NT2/D1 (cell line): Measurements from ENCODE around the gene RELN.
"Not testable (repeated sequence)": the region's sequence is repeated elsewhere in the genome, so short reads cannot be mapped to it uniquely, and the experiment has no call there.

Experiments used
- DNase-seq: peaks from one replicate; pipeline ENCODE4 v3.0.0-alpha.2; 2011; ENCODE audit warnings: low read depth, low spot score
- H3K27me3 ChIP-seq: 2 replicates; pipeline ENCODE4 v1.6.0; 2011; ENCODE audit warnings: mild to moderate bottlenecking; ENCODE audit not compliant: insufficient read length, insufficient read depth
- H3K36me3 ChIP-seq: 2 replicates; pipeline ENCODE4 v1.6.1; 2011; ENCODE audit warnings: mild to moderate bottlenecking, low read length, mixed read lengths; ENCODE audit not compliant: insufficient read depth, insufficient read length
- H3K4me1 ChIP-seq: 2 replicates; pipeline ENCODE4 v1.5.1; 2011; ENCODE audit not compliant: insufficient read depth, insufficient read length
- H3K4me3 ChIP-seq: 2 replicates; pipeline ENCODE4 v1.5.1; 2011; ENCODE audit warnings: low read depth; ENCODE audit not compliant: insufficient read length
- H3K9ac ChIP-seq: 2 replicates; pipeline ENCODE4 v1.6.0; 2011; ENCODE audit warnings: low read depth; ENCODE audit not compliant: insufficient read length
- H3K9me3 ChIP-seq: 2 replicates; pipeline ENCODE4 v1.5.1; 2011; ENCODE audit warnings: mild to moderate bottlenecking, low read length; ENCODE audit not compliant: insufficient read depth
- SUZ12 ChIP-seq: IDR thresholded peaks from 2 replicates; pipeline ENCODE4 v1.6.1; 2011; ENCODE audit not compliant: insufficient read length, insufficient read depth; ENCODE audit errors: extremely low read depth
- YY1 ChIP-seq: IDR thresholded peaks from 2 replicates; pipeline ENCODE4 v1.6.1; 2011; ENCODE audit not compliant: insufficient read length, insufficient read depth
- ZNF274 ChIP-seq: IDR thresholded peaks from 2 replicates; pipeline ENCODE4 v1.6.1; 2011; ENCODE audit warnings: mild to moderate bottlenecking, low read depth, low read length

RELN gene

DNA sequence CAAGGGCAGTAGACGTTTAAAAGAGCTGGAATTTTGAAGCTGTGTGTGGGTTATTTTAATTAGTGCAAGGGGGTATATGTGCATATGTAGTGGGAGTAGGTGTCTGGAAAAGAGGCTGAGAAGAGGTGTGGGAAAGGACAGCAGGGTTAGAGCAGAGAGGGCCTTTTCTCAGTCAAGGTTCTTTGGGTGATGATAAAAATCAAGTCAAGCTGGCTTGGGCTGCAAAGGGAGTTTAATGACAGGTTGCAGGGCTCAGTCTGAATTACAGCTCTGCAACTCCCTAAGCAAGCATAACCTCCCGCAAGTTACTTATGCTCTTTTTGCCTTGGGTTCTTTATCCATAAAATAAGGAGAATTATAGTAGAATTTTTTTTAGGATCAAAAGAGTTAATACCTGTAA is 83.5 kb downstream of the RELN start:
- Histone ChIP-seq H3K9ac (no peak overlapping the region), H3K4me3 (no peak overlapping the region), H3K9me3 (no peaks in the 10 kb centered on the region), H3K27me3 (no peaks in the 10 kb centered on the region), H3K36me3 (no peaks in the 10 kb centered on the region), H3K4me1 (no peaks in the 10 kb centered on the region)
- no peak for DNase-seq
- no peak for TF ChIP-seq YY1
- TF ChIP-seq ZNF274, result no peak
- TF ChIP-seq SUZ12, result no peak

DNA sequence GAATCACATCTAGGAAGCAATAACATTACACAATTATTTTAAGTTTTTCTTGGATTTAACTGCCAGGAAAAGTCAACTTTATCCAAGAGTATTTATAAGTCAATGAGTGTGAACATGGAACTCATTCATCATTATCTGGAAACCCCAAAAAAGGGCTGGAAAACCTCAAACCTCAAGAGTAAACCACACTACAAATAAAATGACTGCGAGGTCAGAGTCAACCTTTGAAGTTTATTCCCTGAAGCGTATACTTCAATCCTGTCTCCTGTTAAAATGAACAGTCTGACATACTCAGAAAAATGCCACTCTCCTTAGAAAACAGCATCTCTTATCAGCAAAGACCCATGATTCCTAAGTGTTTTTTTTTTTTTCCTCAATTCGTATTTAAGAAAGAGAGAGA is 86.5 kb downstream of the RELN start:
- Histone ChIP-seq H3K27me3 (no peaks in the 10 kb centered on the region), H3K36me3 (no peaks in the 10 kb centered on the region), H3K4me1 (no peaks in the 10 kb centered on the region), H3K9me3 (no peaks in the 10 kb centered on the region), H3K4me3 (no peak overlapping the region), H3K9ac (no peak overlapping the region)
- no peak for DNase-seq
- TF ChIP-seq ZNF274 (no peak), YY1 (no peak), SUZ12 (no peak)

DNA sequence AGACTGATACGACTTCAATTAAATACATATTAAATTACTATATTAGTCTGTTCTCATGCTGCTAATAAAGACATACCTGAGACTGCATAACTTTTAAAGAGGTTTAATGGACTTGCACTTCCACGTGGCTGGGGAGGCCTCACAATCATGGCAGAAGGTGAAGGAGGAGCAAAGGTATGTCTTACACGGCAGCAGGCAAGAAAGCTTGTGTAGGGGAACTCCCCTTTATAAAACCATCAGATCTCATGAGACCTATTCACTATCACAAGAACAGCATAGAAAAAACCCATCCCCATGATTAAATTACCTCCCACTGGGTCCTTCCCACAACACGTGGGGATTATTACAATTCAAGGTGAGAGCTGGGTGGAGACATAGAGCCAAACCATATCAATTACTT is 92.6 kb downstream of the RELN start:
- H3K36me3 ChIP-seq, H3K9ac ChIP-seq, H3K4me1 ChIP-seq, H3K4me3 ChIP-seq, H3K27me3 ChIP-seq, DNase-seq, H3K9me3 ChIP-seq: not testable (repeated sequence)

DNA sequence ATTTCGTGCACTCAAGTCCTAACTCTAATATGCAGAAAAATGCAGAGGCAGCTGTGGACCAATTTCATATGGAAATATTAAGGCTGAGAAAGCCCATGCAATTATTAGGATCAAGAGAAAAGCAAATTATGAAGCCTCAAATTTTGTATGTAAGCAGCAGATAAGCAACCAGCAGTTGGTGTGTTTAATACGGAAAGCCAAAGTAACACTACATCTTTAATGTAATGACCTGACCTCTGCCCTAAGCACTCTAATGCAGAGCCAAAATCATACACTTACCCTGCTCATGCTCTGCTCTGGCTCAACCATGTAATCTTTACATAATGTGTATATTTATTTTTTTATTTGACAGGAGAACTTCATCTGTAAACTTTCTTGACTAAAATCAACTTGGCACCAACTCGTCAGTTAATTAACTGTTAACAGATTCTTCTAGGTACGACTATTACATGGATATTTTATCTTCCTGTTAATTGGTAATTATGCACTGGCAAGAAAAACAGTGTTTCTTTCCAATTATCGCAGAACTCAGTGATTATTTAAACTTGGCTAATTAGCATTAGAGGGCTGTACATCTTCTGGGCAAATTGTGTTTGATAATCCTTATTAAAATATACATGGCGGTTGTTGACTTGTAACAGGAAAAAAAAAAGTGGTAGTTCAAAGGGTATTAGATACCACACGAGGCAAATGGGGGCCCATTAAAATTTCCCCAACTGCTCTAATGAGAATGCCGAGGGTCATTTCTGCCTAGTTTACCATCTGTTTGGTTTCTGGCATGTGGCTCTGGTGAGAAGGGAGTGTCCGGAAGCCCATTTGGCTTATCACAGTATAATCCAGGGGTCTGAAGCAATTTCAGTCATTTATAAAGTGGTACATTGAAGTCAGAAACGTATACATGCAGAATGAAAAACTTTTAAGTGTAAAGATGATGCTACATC is 94.5 kb downstream of the RELN start:
- Histone ChIP-seq H3K36me3 (no peaks in the 10 kb centered on the region), H3K4me3 (no peak overlapping the region), H3K4me1 (no peaks in the 10 kb centered on the region), H3K9me3 (no peaks in the 10 kb centered on the region), H3K27me3 (no peaks in the 10 kb centered on the region), H3K9ac (no peak overlapping the region)
- TF ChIP-seq SUZ12, result no peak
- no peak for TF ChIP-seq YY1
- no peak for TF ChIP-seq ZNF274
- no peak for DNase-seq

DNA sequence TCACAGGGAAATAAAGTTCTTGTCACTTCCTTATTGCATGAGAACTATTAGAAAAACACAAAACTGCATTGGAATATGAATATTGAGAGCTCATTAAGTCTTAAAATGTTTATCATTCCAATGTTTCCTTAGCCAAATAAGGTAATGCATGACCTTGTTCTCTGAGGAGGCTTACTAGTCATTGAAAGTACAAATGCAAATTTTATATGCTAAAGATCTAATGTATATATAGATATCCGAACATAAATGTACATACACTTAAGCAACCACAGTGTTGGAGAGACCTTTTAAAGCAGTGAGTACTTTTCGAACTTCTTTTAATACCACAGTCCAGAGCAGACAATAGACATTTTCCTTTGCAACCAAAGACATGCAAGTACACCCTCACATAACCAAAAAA is 96.1 kb downstream of the RELN start:
- Histone ChIP-seq H3K36me3 (no peaks in the 10 kb centered on the region), H3K9ac (no peak overlapping the region)
- TF ChIP-seq YY1 (no peak), ZNF274 (no peak), SUZ12 (no peak)

DNA sequence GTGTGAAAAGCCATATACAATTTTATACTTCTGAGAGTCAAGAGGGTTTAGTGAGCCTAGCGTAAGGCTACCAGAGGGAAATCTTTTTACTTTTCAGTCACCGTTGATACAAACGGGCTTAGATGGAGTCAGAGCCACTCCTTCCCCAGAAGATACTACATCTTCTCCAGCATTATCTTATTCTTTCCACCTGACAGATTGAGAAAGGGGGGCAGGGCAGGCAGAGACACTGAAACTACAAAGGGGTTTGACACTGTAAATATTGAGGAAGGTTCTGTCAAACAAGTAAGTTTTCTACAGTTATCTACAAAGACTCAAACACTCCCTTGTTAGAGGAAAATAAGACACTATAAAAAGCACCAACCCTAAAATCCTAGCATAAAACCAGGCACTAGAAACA is 100.0 kb downstream of the RELN start:
- no peaks in the 10 kb centered on the region for H3K9me3 ChIP-seq
- no peaks in the 10 kb centered on the region for H3K36me3 ChIP-seq

More for the DNA sequence above, 96.1 kb downstream of the RELN start:
- no peak overlapping the region for H3K4me3 ChIP-seq
- no peaks in the 10 kb centered on the region for H3K27me3 ChIP-seq
- no peaks in the 10 kb centered on the region for H3K9me3 ChIP-seq
- DNase-seq, result no peak
- no peaks in the 10 kb centered on the region for H3K4me1 ChIP-seq

DNA sequence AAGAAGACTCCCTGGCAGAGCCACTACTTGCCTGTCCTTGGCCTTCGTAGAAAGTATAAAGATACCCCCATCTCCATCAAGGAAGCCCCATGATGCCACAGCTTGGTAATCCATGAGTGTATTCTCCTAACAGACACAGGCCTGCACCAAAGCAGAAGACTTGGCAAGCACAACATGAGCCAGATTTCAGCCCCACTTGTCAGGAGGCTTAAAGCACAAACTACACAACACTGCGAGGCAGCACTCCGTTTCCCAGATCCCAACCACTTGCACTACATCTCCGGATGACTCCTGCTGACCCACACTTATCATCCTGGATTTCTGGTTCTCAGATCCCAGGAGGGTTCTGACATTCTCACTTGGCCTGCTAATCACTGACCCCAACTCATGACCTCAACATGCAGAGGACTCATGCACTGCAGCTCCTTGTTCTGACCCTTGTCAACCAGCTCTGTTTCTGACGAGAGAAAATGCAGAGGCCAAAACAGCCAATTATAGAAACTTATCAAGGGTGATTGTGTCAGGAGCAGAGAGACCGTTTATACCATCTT is 100.8 kb downstream of the RELN start:
- H3K27me3 ChIP-seq, result no peaks in the 10 kb centered on the region
- H3K9ac ChIP-seq, result no peak overlapping the region
- no peaks in the 10 kb centered on the region for H3K36me3 ChIP-seq
- TF ChIP-seq ZNF274 (no peak), YY1 (no peak), SUZ12 (no peak)
- no peak overlapping the region for H3K4me3 ChIP-seq
- H3K4me1 ChIP-seq, result no peaks in the 10 kb centered on the region
- H3K9me3 ChIP-seq, result no peaks in the 10 kb centered on the region
- DNase-seq, result no peak

More for the DNA sequence above, 100.0 kb downstream of the RELN start:
- no peak for DNase-seq
- Histone ChIP-seq H3K4me1 (no peaks in the 10 kb centered on the region), H3K9ac (no peak overlapping the region), H3K4me3 (no peak overlapping the region), H3K27me3 (no peaks in the 10 kb centered on the region)
- TF ChIP-seq SUZ12 (no peak), ZNF274 (no peak), YY1 (no peak)
